GM10847 (cell line): ENCODE results near the gene ANKRD44.

Source experiments
- POLR2A ChIP-seq: IDR thresholded peaks from 2 replicates; pipeline ENCODE4 v1.6.1; 2011; ENCODE audit not compliant: insufficient read length; ENCODE audit errors: extremely low read depth

Gene ANKRD44

DNA sequence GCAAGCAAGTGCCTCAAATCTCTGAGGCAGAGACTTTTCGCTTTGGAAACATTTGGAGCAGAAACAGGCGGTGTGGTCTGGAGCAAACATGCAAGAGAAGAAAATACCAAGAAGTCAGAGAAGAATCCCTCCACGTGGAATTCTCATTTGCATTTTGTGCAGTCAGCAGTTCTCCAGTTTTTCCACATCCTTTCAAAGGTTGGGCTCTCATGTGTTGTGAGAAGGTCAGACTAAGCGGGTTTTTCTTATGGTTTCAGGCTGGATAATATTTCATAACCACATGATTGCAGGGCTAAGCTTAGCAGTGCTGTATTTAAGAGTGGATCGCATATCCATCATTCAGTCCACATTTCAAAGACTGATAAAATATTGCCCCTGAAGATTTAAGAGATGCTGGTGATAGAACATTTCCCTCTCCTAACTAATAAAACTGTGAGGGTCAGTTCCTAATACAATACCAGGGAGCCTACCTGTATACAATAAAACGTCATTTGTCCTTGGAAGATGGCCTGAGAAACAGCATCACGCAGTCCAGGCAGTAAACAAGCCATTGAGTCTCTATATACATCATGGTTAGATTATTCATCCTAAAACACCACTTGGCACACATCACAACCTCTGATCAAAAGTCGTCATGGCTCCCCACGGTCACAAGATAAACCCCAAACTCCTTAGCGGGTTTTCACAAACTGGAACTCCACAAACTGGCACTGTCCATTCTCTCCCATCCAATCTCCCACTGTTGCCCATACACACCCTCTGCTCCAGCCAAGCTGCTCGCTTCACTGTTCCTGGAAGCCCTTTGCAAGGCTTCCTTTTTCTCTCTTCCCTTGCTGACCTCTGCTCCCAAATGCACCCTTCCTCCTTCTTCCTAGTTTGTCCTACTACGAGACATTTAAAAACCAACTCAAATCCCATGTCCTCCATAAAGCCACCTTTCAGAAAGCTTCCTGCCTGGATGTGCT is 31.5 kb downstream of the ANKRD44 start:
- TF ChIP-seq POLR2A, result no peak

DNA sequence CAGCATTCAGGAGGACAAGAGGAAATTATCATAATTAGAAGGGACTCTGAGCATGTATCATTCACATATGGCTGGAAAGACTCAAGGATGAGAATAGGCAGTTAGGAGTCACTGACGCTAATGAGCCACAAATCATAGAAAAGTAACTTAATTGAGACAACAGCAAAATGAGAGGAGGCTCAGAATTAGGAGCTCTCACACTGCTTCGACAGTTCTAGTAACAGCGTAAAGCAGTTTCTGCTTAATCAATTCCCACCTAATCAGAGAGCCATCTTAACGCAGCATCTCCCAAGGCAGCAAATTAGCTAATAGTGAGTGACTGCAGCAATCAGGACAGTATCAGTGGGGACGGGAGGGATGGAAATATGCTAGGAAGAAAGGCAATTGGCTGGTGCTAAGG is 32.8 kb downstream of the ANKRD44 start:
- TF ChIP-seq POLR2A, result no peak

DNA sequence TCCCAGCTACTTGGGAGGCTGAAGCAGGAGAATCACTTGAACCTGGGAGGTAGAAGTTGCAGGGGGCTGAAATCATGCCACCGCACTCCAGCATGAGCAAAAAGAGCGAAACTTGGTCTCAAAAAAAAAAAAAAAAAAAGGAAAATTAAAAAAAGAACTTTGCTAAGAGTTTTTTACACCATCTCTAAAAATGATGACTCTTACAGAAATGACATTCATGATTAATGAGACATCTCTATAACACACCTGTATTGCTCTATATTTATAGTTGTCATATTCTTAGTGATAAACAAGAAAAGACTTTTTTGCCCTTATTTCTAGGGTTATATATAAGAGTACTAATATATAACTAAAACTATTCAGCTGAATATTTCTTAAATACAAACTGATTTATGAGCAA is 34.4 kb downstream of the ANKRD44 start:
- no peak for TF ChIP-seq POLR2A

GRCh38 chr2:197274937-197275336 is 35.6 kb downstream of the ANKRD44 start:
- TF ChIP-seq POLR2A, result no peak

GRCh38 chr2:197274349-197274748 is 36.2 kb downstream of the ANKRD44 start:
- TF ChIP-seq POLR2A, result no peak

DNA sequence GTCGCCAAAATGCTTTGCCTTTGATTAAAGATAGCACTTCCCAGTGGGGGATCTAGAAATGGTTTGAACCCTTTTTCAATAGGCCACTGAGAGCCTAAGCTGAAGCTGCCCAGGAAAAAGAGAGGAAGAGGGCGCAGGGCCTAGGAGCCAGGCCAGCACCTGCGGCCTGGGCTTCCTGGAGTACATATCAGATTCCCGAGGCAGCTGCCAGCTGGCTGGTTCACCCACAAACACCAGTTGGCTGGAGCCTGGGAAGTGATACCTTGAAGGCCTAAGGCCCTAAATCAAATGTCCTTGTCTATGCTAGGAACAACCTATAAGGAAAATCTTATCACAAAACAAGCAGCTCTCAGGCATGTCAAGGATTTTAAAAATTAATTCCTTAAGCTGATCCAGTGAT is 37.1 kb downstream of the ANKRD44 start:
- TF ChIP-seq POLR2A, result no peak

DNA sequence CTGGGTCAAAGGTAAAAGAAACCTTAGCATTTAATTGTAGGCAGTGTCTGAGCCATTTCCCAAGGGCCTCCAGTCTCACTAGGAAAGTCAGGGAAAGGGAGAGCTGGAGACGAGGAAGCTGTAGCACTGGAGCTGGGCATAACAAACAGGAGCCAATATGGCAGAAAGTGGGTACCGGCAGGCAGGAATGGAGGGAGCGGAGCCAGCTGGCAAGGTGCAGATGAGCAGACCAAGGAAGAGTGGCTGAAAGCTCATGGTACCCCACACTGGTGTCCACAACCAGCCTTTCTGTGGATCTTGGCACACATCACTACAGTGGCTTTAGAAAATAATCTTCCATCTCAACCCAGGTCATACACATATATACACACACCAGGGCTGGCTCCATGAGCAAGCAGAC is 40.0 kb downstream of the ANKRD44 start:
- TF ChIP-seq POLR2A, result no peak

- no peak for TF ChIP-seq POLR2A
These were observed 40.8 kb downstream of the ANKRD44 start for GRCh38 chr2:197269815-197270214.

GRCh38 chr2:197268786-197269584 is 41.6 kb downstream of the ANKRD44 start:
- no peak for TF ChIP-seq POLR2A

DNA sequence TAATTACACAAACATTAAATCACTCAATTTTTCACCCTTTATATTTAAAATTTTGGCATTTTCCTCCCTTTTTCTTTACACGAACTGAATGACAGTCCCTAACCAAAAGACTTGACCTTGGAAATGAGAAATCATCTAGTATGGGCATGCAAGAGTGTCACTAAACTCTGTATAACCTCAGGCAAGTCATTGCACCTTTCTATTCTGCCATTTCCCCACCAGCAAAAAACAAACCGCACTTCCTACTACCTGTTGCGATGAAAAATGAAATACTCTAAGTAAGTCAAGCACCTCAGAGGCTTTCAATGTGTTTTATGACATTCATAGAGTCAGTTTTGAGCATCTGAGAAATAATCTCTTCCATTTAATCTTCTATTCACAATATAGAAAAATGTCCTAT is 44.1 kb downstream of the ANKRD44 start:
- no peak for TF ChIP-seq POLR2A

- TF ChIP-seq POLR2A, result no peak
These were observed 44.7 kb downstream of the ANKRD44 start for GRCh38 chr2:197265924-197266323.

GRCh38 chr2:197265036-197265435 is 45.5 kb downstream of the ANKRD44 start:
- TF ChIP-seq POLR2A, result no peak

- no peak for TF ChIP-seq POLR2A
These were observed 46.2 kb downstream of the ANKRD44 start for GRCh38 chr2:197264332-197264731.

- TF ChIP-seq POLR2A, result no peak
These were observed 47.5 kb downstream of the ANKRD44 start for GRCh38 chr2:197263077-197263476.

DNA sequence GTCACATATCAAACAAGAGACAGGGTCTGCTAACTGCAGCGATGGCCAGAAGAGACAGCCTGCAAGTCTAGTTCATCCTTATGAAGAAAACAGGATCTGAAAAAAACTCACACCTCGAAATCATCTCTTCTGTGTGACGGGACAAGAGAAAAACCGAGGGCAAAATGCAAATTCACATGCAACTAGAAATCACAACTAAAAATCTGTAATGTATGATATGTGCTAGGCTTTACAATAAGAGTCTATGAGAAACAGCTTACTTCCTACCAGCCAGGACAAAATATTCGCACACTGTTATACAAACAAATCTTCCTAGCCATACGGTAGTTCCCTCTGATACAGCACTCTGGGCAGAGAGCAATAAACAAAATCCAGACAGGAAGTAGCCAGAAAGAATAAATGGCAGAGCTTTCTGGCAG is 48.8 kb downstream of the ANKRD44 start:
- TF ChIP-seq POLR2A, result no peak

- TF ChIP-seq POLR2A, result no peak
These were observed 51.0 kb downstream of the ANKRD44 start for GRCh38 chr2:197259470-197259999.
